Bone marrow (tissue), 2 donors: Measurements from ENCODE around the gene CCR8.
"Not testable (repeated sequence)": the region's sequence is repeated elsewhere in the genome, so short reads cannot be mapped to it uniquely, and the experiment has no call there.

Source experiments
- DNase-seq, 2 donors: peaks; one replicate each; lab custom pipeline; 2025; lab: John Stamatoyannopoulos, UW

Gene CCR8

GRCh38 chr3:39315420-39315819, 14.1 kb upstream of the CCR8 start:
- DNase-seq: no peak

GRCh38 chr3:39317571-39318169, 11.8 kb upstream of the CCR8 start:
- no peak for DNase-seq

- no peak for DNase-seq
Observed at GRCh38 chr3:39318301-39318700, 11.2 kb upstream of the CCR8 start.

DNA sequence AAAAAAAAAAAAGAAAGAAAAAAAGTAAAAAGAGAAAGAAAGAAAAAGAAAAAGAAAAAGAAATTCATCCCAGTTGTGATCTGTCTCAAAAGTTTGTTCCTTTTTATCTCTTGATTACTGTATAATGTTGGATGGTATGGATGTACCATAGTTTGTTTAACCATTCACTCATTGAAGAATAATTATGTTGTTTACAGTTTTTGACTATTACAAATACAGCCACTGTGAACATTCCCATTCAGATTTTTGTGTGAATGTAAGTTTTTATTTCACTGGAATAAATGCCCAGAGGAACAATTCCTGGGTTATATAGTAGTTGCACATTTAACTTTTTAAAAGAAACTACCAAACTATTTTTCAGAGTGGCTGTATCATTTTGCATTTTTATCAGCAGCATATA, 10.3 kb upstream of the CCR8 start:
- no peak for DNase-seq

DNA sequence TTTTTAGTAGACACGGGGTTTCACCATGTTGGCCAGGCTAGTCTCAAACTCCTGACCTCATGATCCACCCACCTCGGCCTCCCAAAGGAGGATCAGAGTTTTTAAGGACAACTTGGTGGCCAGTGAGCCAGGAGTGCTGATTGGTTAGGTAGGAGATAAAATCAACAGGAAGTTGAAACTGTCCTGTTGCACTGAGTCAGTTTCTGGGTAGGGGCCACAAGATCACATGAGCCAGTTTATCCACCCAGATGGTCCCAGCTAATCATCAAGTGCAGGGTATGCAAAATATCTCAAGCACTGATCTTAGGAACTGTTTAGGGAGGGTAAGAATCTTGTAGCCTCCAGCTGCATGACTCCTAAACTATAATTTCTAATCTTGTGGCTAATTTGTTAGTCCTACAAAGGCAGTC, 7.9 kb upstream of the CCR8 start:
- not testable (repeated sequence) for DNase-seq

DNA sequence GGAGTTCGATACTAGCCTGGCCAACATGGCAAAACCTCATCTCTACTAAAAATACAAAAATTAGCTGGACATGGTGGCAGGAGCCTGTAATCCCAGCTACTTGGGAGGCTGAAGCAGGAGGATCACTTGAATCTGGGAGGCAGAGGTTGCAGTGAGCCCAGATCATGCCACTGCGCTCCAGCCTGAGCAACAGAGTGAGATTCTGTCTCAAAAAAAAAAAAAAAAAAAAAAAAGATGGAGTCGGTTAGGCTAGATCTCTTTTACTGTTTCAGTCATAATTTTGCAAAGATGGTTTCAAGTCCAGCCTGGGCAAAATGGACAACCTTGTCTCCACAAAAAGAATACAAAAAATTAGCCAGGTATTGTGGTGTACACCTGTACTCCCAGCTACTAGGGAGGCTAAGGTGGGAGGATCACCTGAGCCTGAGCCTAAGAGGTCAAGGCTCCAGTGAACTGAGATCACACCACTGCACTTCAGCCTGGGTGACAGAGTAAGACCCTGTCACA, 7.2 kb upstream of the CCR8 start:
- not testable (repeated sequence) for DNase-seq

DNA sequence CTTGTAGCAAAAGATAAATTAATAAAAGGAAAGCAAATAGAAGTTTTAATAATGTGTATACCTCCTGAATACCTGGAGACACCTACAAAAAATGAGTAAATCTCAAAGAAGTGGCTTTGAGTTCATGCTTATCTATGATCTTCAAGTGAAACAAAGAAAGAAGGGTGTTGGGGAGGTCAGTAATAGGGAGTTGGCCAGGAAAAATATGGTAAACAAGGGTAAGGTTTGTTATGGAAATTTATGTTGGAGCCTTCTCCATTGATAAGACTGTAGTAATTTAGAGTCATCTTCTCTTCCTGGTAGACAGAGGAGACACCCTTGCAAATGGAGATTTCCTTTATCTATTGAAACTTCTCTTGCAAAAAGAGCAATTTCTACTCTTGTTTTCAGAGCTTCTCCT, 6.6 kb upstream of the CCR8 start:
- no peak for DNase-seq

DNA sequence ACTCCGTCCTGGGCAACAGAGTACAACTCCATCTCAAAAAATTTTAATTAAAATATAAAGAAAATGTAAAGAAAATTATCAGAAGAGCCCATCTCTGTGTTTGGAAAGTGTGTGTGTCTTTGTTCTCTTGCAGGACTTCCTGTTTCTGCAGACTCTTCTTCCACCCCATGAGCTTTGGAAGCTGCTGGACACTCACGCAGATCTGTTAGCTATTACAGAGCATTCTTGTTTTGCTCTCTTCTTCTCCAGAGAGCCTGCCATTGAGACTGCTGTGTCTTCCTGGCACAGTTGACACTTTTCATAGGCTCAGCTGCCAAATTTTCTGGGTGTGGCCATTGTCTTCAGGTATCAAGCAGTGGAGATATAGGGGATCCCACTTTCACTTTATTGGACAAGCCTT, 6.0 kb upstream of the CCR8 start:
- DNase-seq: no peak

- DNase-seq: no peak
Observed at GRCh38 chr3:39325236-39325635, 4.3 kb upstream of the CCR8 start.

DNA sequence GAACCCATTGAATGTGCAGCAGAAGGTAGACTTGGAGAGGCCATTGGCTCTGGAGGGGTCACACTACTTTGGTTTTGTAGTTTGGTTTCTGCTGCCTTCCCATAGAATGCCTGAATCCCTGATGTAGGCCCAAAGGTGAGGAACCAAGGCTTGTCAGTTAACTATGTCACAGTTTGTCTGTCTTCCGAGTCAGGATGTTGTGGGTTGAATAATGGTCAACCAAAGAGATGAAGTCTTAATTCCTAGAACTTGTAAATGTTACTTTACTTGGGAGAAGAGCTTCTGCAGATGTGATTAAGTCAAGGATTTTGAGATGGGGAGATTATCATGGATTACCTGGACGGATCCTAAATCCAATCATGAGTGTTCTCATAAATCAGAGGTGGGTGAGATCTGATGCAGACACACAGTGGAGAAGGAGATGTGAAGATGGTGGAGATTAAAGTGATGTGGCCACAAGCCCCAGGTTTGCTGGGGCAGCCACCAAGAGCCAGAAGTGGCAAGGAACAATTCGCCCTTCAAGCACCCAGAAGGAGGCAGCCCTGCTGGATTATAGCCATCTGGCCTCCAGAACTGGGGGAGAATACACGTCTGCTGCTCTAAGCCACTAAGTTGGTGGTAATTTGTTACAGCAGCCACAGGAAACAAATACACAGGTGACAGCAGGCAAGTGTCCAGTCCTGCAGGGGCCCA, 2.3 kb upstream of the CCR8 start:
- no peak for DNase-seq

DNA sequence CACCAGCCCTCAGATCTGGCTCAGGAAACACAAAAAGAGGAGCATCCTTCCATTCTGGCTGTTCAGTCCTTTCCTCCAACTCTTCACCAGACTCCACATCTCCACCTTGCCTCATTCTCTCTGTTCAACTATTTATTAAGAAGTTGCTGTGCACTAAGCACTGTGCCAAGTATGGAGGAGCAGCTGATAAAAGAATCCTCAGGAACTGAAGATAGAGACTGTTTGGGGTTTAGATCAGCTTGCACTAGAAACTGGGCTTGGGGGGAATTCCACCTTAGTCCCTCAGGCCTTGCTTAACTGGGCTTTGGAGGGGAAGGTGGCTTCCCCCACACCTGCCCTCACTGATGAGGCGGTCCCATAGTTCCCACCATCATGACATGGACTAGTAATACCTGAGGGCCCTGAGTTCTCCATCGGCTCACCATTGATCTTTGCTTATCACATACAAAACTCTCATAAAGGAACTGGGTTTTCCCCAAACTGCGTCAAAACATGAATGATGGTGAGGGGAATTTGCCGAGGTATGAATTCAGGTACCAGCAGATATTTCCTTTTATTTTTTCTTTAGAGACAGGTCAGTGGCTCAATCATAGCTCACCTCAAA, 1.7 kb upstream of the CCR8 start:
- no peak for DNase-seq

DNA sequence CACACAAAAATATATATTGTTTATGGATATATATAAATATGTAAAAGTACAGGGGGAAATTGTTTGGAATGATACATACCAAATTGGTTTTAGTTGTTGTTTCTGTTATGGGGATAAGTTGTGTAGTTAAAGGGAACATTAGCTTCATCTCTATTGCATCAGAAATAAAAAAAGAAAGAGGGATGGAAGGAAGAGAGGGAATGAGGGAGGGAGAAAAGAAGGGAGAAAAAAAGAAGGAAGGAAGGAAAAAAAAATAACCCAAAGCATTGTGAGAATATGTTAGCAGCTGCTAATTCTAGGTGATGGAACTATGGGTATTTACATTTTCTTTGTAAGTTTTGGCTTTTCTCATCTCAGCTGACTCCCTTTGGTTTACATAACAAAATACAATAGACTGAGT, 1.3 kb downstream of the CCR8 start:
- DNase-seq: no peak

- DNase-seq: no peak
Observed at GRCh38 chr3:39332525-39332924, 3.0 kb downstream of the CCR8 start.

- DNase-seq: no peak
Observed at GRCh38 chr3:39333607-39334006, 4.1 kb downstream of the CCR8 start.

DNA sequence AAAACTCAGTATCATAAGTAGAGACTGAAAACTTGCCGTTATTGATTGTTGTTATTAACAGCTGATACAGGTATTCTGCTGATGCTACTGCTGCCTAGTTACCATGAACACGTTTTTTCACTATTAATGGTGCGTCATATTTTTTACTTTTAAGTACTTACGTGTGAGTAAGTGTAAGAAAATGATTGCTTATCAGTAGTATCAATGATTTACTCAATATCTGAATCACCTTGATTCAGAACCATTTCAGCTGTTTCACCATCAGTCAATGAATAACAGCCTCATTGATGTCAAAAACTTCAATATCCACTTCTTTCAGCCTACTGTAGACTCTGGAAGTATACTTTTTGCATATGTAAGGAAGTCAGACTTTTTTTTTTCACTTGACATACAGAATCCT, 4.7 kb downstream of the CCR8 start:
- DNase-seq: no peak

- DNase-seq: no peak
Observed at GRCh38 chr3:39338201-39338600, 8.7 kb downstream of the CCR8 start.

DNA sequence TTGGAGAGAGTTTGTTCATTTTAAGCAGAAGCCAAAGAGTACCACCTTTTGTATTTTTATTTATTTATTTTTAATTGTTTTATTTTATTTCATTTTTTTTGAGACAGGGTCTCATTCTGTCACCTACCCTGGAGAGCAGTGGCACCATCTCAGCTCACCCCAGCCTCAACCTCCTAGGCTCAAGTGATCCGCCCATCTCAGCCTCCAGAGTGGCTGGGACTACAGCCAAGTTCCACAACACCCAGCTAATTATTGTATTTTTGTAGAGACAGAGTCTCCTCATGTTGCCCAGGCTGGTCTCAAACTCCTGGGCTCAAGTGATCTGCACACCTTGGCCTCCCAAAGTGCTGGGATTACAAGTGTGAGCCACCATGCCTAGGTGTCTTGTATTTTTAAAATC, 9.6 kb downstream of the CCR8 start:
- DNase-seq: no peak

- DNase-seq: no peak
Observed at GRCh38 chr3:39343076-39343717, 13.7 kb downstream of the CCR8 start.

DNA sequence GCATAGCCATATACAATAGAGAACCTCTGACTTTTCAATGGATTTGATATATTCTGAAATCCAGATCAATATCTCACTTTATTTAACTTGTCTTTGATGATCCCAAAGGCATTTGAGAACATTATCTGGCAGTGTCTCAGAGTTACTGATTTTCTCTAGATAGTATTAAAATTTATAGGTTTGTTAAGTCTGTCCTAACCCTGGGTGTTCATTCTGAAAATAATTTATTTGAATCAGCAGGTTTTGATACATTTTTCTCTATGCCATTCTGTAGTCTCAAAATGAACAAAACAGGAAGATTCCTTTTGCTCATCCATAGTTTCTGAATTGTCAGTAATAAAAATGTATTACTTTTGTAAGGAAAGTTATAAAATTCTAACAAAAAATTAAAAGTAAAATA, 14.3 kb downstream of the CCR8 start:
- no peak for DNase-seq

DNA sequence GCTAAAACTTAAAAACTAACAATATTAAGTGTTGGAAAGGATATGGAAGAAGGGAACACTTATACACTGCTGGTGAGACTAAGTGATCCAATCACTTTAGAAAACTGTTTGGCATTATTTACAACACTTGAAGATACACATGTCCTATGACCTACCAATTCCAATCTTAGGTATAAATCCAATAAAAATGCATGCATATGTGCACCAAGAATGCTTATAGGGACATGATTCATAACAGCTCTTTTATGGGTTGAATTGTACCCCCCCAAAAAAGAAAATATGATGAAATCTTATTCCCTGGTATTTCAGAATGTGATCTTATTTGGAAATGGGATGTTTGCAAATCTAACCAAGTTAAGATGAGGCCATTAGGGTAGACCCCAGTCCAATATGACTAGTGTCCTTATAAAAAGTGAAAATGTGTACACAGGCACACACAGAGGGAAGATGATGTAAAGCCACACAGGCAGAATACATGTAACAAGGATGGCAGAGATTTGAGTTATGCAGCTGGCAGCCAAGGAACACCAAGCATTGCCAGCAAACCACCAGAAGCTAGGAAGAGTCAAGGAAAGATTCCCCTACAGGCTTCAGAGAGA, 15.3 kb downstream of the CCR8 start:
- DNase-seq: no peak

- DNase-seq: no peak
Observed at GRCh38 chr3:39346785-39347585, 17.5 kb downstream of the CCR8 start.

GRCh38 chr3:39347586-39347876, 18.0 kb downstream of the CCR8 start:
- DNase-seq: no peak
